GM23338 (cell line): ENCODE data around the gene WWOX. TPM values are rescaled to one million over a fixed set of nuclear protein-coding genes. Genes with fewer than 3 reads are reported as not detected.

Experiments used
- ATAC-seq: fragments of 200-7000 bp; cut with Tn5 transposase; 3 replicates; pipeline ENCODE4 v1.9.1; 2020
- DNase-seq: peaks from one replicate; pipeline ENCODE4 v3.0.0-alpha.2; 2015; ENCODE audit warnings: low spot score
- H2AFZ ChIP-seq: fragments of 200-600 bp; sonication (generic); 2 replicates; pipeline ENCODE4 v1.8.0; 2016; ENCODE audit warnings: antibody characterized with exemption, mild to moderate bottlenecking, moderate library complexity
- H3F3A ChIP-seq: fragments of 200-600 bp; sonication (generic); replicated peaks from 2 replicates; pipeline ENCODE4 v1.8.0; 2017; ENCODE audit warnings: antibody characterized with exemption, mixed run types, low read depth
- H3K27ac ChIP-seq: fragments of 200-600 bp; sonication (generic); 2 replicates; pipeline ENCODE4 v1.6.1; 2016; ENCODE audit warnings: low read depth
- H3K27me3 ChIP-seq: fragments of 200-600 bp; sonication (generic); 2 replicates; pipeline ENCODE4 v1.8.0; 2016; ENCODE audit warnings: mild to moderate bottlenecking, mixed run types, moderate library complexity; ENCODE audit not compliant: insufficient read depth
- H3K36me3 ChIP-seq: fragments of 200-600 bp; sonication (generic); 2 replicates; pipeline ENCODE4 v1.8.0; 2016; ENCODE audit warnings: mild to moderate bottlenecking; ENCODE audit not compliant: insufficient read depth
- H3K4me1 ChIP-seq: fragments of 200-600 bp; sonication (generic); 2 replicates; pipeline ENCODE4 v1.8.0; 2016; ENCODE audit warnings: mild to moderate bottlenecking, moderate library complexity; ENCODE audit not compliant: insufficient read depth
- H3K4me2 ChIP-seq: fragments of 200-600 bp; sonication (generic); 2 replicates; pipeline ENCODE4 v1.7.1; 2017; ENCODE audit warnings: mixed run types
- H3K4me3 ChIP-seq: fragments of 200-600 bp; sonication (generic); 2 replicates; pipeline ENCODE4 v1.6.1; 2016; ENCODE audit warnings: mixed run types
- H3K79me2 ChIP-seq: fragments of 200-600 bp; sonication (generic); replicated peaks from 2 replicates; pipeline ENCODE4 v1.8.0; 2017; ENCODE audit warnings: mild to moderate bottlenecking; ENCODE audit not compliant: insufficient read depth
- H3K9me2 ChIP-seq: fragments of 200-600 bp; sonication (generic); 2 replicates; pipeline ENCODE4 v1.8.0; 2017; ENCODE audit not compliant: insufficient read depth
- H4K20me1 ChIP-seq: fragments of 200-600 bp; sonication (generic); replicated peaks from 2 replicates; pipeline ENCODE4 v1.8.0; 2017; ENCODE audit warnings: mild to moderate bottlenecking; ENCODE audit not compliant: insufficient read depth
- H3K27ac Mint-ChIP-seq: 2 replicates; pipeline ENCODE4 v1.8.0; 2020; ENCODE audit warnings: inconsistent platforms, mild to moderate bottlenecking, moderate library complexity, mixed read lengths
- H3K27me3 Mint-ChIP-seq: 3 replicates; pipeline ENCODE4 v1.8.0; 2022; ENCODE audit warnings: low read depth, mild to moderate bottlenecking, moderate library complexity, mixed read lengths, inconsistent platforms; ENCODE audit not compliant: insufficient read depth, poor library complexity
- H3K36me3 Mint-ChIP-seq: 3 replicates; pipeline ENCODE4 v1.8.0; 2021; ENCODE audit warnings: low read depth, mild to moderate bottlenecking, inconsistent platforms, moderate library complexity, mixed read lengths
- H3K4me1 Mint-ChIP-seq: 3 replicates; pipeline ENCODE4 v1.8.0; 2020; ENCODE audit warnings: mild to moderate bottlenecking, inconsistent platforms, mixed read lengths
- H3K4me3 Mint-ChIP-seq: 3 replicates; pipeline ENCODE4 v1.8.0; 2021; ENCODE audit warnings: moderate library complexity, mild to moderate bottlenecking, inconsistent platforms, mixed read lengths
- H3K9me3 Mint-ChIP-seq: 3 replicates; pipeline ENCODE4 v1.8.0; 2020; ENCODE audit warnings: moderate library complexity, mild to moderate bottlenecking, inconsistent platforms, mixed read lengths
- EZH2 ChIP-seq: fragments of 200-600 bp; sonication (generic); IDR thresholded peaks from one replicate; pipeline ENCODE4 v1.8.0; 2017; ENCODE audit warnings: antibody characterized with exemption, mild to moderate bottlenecking, low read depth; ENCODE audit not compliant: unreplicated experiment
- REST ChIP-seq: IDR thresholded peaks from one replicate; pipeline ENCODE4 v1.6.1; 2018; ENCODE audit warnings: antibody characterized with exemption; ENCODE audit not compliant: unreplicated experiment
- STAT1 ChIP-seq: IDR thresholded peaks from one replicate; pipeline ENCODE4 v1.6.1; 2016; ENCODE audit warnings: antibody characterized with exemption; ENCODE audit not compliant: unreplicated experiment
- ZNF114 ChIP-seq: fragments of 250-450 bp; sonication (Bioruptor Pico); IDR thresholded peaks from 2 replicates; pipeline ENCODE4 v1.5.0; 2020; ENCODE audit warnings: mild to moderate bottlenecking, moderate library complexity
- ZNF462 ChIP-seq: fragments of 250-450 bp; sonication (Bioruptor Pico); IDR thresholded peaks from 2 replicates; pipeline ENCODE4 v1.5.0; 2020; ENCODE audit warnings: mild to moderate bottlenecking, moderate library complexity
- polyA plus RNA-seq: library from polyadenylated mRNA; unstranded; fragments of >200 nt; fragmentation: Nextera tagmentation; extraction: Ambion mirVana; gene quantifications from 2 replicates; pipeline ENCODE4 v1.2.1, GENCODE V29; 2016
- total RNA-seq: library from RNA; depleted of rRNA; stranded (reverse); fragments of >200 nt; shearing (Covaris generic); gene quantifications from 2 replicates; pipeline ENCODE4 v1.2.3, GENCODE V29; 2014

The WWOX gene
- total and polyA plus RNA-seq, 2 experiments from 2014 or later = 10.0 to 19.3 TPM

GRCh38 chr16:78310196-78310595 lies 210.7 kb downstream of the WWOX start:
- H3K4me1 ChIP-seq = peaks cover 43% of the 10 kb centered on the region
- H3K79me2 ChIP-seq = no peaks in the 10 kb centered on the region
- DNase-seq (no peak), ATAC-seq (no peak)
- H3K36me3 Mint-ChIP-seq = no peaks in the 10 kb centered on the region
- no peak overlapping the region for H2AFZ ChIP-seq
- TF ChIP-seq ZNF114 = no peak
- TF ChIP-seq ZNF462 (CRISPR knock-in tag) = no peak
- TF ChIP-seq STAT1 = no peak
- no peak for TF ChIP-seq REST
- TF ChIP-seq EZH2 = no peak
- no peak overlapping the region for H3K4me3 Mint-ChIP-seq
- no peaks in the 10 kb centered on the region for H3K27me3 ChIP-seq
- H3K9me3 Mint-ChIP-seq = no peaks in the 10 kb centered on the region
- H3K4me2 ChIP-seq = no peak overlapping the region
- no peak overlapping the region for H3K27ac ChIP-seq
- no peaks in the 10 kb centered on the region; the same call in 1 of the 2 replicates for H3K9me2 ChIP-seq
- H3K27ac Mint-ChIP-seq = no peak overlapping the region
- H4K20me1 ChIP-seq = no peaks in the 10 kb centered on the region
- H3F3A ChIP-seq = no peaks in the 10 kb centered on the region
- no peaks in the 10 kb centered on the region for H3K36me3 ChIP-seq
- peaks cover 6% of the 10 kb centered on the region for H3K27me3 Mint-ChIP-seq
- no peak overlapping the region for H3K4me3 ChIP-seq
- H3K4me1 Mint-ChIP-seq = peaks cover 54% of the 10 kb centered on the region
